HG03442 (cell line): Measurements from ENCODE around the gene NCAPD3.
"Not testable (repeated sequence)": the region's sequence is repeated elsewhere in the genome, so short reads cannot be mapped to it uniquely, and the experiment has no call there.

Source experiments
- ATAC-seq: cut with Tn5 transposase; IDR thresholded peaks from one replicate; pipeline ENCODE4 v1.9.1; 2021; ENCODE audit warnings: mild to moderate bottlenecking, moderate library complexity; ENCODE audit not compliant: unreplicated experiment

NCAPD3 gene

DNA sequence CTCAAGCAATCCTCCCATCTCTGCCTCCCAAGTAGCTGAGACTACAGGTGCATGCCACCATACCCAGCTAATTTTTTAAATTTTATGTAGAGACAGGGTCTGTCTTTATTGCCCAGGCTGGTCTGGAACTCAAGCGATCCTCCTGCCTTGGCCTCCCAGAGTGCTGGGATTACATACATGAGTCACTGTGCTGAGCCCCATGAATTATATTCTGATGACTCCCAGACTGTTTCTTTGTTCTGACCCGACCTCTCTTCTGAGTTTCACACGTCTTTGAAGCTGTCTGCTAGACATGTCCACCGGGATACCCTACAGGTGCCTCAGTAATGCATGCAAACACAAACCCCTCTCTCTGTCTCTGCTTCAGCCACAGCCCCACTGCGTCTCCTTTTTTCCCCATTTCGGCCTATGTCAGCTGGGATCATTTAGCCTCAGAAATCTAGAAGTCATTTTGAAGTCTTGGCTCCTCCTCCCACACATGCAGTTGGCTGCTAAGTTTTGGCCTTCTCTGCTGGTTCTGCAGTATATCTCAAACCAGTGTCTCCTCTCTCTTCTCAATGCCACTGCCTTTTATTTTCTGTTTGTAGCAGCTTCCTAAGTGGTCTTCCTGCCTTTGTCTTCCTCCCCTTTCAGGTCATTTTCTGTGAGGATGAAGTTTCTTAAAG lies 5.5 kb upstream of the NCAPD3 start:
- ATAC-seq = no peak

DNA sequence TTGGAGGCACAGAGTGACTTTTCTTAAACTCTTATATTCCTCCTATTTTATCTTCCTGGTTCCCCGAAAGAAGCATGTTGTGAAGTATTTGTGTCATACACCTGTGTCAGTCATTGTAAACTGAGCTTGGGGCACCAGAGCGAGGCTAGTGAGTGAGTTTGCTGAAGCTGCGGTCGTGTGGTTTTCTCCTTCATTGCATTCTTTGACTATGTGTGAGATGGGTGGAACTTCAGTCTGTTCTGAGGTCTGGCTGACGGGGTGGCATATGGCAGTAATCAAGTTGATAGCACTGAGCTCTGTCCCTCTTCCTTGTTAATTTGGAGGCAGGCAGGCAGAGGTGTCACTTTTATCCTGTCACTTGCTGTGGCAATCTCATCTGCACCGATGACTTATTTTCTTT lies 4.9 kb upstream of the NCAPD3 start:
- ATAC-seq = peak; percentile 51

DNA sequence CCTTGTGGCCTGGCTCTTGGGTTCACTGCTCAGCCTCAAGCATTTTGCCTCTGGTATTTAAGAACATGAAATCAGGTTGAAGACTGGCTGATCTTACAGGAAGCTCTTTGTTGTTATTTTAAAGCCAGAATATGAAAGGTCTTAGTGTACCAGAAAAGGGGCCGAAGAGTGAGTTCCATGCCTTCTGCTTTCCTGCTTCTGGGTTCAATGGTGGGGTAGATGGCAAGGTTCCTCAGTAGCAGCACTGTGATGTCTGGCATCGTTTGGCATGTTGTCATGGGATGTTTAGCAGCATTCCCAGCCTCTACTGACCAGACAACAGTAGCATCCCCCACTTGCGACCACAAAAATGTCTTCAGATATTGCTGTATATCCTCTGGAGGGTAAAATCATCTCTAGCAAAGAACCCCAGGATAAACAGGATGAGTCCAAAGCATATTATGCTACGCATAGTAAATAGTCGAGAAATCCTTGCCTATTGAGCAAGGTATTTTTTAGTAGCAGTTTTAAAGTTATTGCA lies 3.1 kb upstream of the NCAPD3 start:
- ATAC-seq = no peak

DNA sequence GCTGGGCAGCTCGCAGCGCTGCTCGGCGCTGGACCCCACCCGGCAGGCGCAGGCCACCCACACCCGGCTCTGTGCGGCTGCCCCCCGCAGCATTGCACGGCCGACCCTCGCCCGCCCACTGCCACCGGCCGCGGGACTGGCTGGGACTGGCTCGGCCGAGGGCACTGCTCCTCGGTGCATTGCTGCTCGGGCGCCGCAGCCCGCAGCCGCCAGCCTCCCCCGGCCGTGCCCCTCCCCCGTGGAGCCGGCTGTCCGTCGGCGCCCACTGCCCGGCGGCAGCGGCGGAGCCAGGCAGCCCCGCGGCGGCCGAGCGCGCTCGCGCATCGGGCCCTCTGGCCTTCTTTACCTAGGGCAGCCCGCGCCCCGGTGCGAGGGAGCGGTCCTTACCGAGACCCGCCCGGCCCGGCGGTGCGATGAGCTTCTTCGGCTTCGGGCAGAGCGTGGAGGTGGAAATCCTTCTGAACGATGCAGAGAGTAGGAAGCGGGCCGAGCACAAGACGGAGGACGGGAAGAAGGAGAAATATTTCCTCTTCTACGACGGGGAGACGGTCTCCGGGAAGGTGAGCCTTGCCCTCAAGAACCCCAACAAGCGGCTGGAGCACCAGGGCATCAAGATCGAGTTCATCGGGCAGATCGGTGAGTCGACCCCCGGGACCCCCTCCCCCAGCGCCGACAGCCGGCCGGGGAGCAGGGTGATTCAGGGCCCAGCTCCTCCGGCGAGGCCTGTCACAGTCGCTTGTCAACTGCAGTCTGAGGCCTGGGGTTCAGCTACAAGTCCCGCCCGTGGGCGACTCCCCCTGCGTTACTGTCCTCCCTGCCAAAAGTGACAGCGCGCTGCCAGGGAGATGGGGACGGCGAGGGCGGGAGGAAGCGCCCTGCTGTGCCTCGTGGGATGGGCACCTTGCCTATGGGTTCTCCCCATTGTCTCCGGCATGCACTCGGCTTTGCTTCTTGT lies 1.2 kb upstream of the NCAPD3 start:
- peak; percentile 16 for ATAC-seq

GRCh38 chr11:134223121-134223520 lies 646 bp downstream of the NCAPD3 start:
- no peak for ATAC-seq

- no peak for ATAC-seq
These were observed 7.0 kb downstream of the NCAPD3 start for GRCh38 chr11:134216816-134217215.

DNA sequence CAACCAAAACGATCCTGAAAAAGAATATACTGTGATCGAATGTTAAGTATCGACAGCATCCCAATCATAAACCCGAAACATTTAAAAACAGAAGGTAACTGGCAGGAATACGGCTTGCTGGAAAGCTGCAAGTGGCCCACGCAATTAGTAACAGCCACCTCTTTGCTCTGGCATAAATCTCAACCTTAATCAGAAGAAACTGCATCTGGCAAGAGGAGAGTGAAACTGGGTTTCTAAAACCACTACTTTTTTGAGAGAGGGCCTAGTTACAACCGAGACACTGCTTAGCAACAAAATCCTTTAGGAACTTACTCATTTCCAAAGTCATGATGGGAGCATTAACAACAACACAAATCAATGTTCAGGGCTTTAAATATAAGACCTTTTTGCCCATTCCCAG lies 7.9 kb downstream of the NCAPD3 start:
- ATAC-seq = no peak

- ATAC-seq = no peak
These were observed 16.1 kb downstream of the NCAPD3 start for GRCh38 chr11:134207538-134208239.

GRCh38 chr11:134206185-134206584 lies 17.6 kb downstream of the NCAPD3 start:
- ATAC-seq = no peak

DNA sequence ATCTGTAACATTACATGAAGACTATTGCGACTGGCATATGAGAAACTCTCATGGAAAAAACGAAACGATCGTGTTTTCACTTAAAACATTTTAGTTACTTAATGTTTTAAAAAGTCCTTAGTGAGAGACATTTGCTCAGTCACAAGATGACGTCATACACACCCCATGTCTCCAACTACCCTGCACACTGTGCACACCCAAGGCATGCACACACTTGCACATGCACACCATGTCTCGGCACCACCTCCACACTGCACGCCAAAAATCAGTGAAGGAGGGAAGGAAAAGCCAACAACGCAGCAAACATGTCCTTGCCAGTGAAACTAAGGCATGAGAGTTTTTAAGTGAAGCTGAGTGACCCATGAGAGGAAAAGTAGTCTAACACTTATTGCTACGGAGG lies 18.0 kb downstream of the NCAPD3 start:
- no peak for ATAC-seq

GRCh38 chr11:134202661-134203060 lies 21.1 kb downstream of the NCAPD3 start:
- no peak for ATAC-seq

DNA sequence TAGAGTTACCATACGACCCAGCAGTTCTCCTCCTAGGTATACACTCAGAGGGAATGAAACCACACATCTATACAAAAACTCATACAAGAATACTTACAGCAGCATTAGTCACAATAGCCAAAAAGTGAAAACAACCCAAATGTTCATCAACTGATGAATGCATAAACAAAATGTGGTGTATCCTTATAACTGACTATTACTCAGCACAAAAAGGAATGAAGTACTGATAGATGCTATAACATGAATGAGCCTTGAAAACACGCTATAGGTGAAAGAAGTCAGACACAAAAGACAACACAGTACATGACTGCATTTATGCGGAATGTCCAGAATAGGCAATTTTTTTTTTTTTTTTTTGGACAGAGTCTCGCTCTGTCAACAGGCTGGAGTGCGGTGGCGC lies 23.1 kb downstream of the NCAPD3 start:
- no peak for ATAC-seq

DNA sequence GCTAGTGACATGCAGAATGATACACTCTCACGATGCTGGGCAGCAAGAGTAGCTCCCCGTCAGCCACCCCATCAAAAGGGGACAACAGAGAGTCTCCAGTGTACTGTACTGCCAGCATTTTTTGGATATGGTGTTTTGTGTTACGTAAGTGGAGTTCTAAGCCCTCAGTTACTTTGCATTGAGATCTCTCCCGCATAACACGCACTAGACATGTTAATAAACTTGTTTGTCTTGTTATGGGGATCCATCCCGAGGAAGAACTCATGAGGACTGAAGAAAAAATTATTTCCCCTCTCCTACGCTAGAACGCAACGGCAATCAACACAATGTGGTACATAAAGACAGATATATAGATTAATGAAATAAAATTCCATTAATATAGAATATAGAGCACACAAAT lies 24.2 kb downstream of the NCAPD3 start:
- ATAC-seq = no peak

- ATAC-seq = no peak
These were observed 27.0 kb downstream of the NCAPD3 start for GRCh38 chr11:134196756-134197155.

GRCh38 chr11:134188092-134188491 lies 35.7 kb downstream of the NCAPD3 start:
- ATAC-seq = not testable (repeated sequence)

GRCh38 chr11:134181707-134182106 lies 42.1 kb downstream of the NCAPD3 start:
- ATAC-seq = no peak

GRCh38 chr11:134178032-134178674 lies 45.6 kb downstream of the NCAPD3 start:
- no peak for ATAC-seq

GRCh38 chr11:134176284-134176683 lies 47.5 kb downstream of the NCAPD3 start:
- no peak for ATAC-seq

DNA sequence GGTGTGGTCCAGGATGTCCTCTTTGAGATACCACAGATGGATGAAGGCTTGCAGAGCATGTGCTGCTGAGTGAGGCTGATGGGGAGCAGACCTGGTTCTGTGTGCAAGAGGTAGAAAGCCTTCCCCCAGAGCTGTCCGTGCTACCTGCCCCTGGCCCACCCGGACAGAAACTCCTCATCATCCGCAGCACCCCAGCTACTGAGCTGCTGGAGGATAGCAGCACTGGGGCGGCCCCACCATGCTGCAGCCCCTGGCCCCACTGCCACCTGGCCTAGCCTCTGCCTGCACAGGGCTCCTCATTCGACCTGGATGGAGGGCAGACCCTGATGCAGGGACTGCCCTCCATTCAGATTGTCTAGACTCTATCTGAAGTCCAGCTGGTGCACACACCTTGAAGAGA lies 50.5 kb downstream of the NCAPD3 start:
- ATAC-seq = no peak

- no peak for ATAC-seq
These were observed 51.8 kb downstream of the NCAPD3 start for GRCh38 chr11:134171951-134172350.

DNA sequence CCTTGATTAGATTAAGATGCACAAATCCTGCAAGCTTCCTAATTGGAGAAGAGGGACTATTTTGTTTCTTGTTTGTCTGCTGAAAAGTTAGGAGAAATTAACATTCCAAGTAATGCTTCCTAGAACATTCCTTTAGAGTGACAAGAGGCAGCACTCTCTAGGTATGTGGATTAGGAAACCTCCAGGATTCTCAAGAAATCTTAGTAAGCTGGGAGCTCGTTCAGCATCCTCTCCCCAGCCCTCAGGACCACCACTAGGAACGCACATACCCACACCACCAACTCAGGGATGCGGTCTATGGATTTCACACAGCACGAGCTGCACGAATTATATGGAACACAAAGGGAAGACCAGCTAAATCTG lies 52.9 kb downstream of the NCAPD3 start:
- no peak for ATAC-seq
